ENCODE data around the gene WDR90.

DNA sequence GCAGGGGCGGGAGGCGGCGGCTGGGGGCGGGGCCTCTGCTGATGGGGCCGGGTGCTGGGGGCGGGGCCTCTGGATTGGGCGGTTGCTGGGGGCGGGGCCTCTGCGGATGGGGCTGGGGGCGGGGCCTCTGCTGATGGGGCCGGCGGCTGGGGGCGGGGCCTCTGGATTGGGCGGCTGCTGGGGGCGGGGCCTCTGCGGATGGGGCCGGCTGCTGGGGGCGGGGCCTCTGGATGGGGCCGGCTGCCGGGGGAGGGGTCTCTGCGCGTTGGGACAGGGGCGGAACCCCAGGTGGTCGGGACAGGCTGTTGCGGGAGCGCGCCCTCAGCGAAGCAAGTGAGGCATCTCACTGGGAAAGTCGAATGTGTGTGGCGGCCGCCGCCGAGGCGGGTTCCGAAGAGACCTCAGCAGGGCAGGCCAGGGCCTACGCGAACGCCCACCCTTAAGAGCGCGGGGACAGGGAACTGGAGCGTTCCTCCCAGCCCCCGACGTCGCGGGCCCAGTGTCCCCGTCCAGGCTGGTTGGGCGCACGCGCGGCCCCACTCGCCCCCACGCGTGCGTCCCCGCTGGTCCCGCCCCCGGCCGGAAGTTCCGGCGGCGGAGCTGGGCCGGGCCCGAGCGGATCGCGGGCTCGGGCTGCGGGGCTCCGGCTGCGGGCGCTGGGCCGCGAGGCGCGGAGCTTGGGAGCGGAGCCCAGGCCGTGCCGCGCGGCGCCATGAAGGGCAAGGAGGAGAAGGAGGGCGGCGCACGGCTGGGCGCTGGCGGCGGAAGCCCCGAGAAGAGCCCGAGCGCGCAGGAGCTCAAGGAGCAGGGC lies 30.9 kb downstream of the WDR90 start, which contains the start of gene STUB1:
- TF ChIP-seq EP300 (IDR thresholded peaks at IDR 0.05) (no peak), POLR2AphosphoS5 (IDR thresholded peaks at IDR 0.05) (peak; percentile 14 to 83 (median 66)), POLR2A (IDR thresholded peaks at IDR 0.05) (no peak)
- TF ChIP-seq, protein P1, sequence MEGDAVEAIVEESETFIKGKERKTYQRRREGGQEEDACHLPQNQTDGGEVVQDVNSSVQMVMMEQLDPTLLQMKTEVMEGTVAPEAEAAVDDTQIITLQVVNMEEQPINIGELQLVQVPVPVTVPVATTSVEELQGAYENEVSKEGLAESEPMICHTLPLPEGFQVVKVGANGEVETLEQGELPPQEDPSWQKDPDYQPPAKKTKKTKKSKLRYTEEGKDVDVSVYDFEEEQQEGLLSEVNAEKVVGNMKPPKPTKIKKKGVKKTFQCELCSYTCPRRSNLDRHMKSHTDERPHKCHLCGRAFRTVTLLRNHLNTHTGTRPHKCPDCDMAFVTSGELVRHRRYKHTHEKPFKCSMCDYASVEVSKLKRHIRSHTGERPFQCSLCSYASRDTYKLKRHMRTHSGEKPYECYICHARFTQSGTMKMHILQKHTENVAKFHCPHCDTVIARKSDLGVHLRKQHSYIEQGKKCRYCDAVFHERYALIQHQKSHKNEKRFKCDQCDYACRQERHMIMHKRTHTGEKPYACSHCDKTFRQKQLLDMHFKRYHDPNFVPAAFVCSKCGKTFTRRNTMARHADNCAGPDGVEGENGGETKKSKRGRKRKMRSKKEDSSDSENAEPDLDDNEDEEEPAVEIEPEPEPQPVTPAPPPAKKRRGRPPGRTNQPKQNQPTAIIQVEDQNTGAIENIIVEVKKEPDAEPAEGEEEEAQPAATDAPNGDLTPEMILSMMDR (IDR thresholded peaks at IDR 0.05) = no peak

All from stomach (tissue), 4 donors.